HEK293 (cell line): ENCODE results near the gene ATP8B1.
A peak's percentile ranks its signal among the peaks of the same experiment; 100 is the strongest.

Experiments used
- CTCF ChIA-PET: fragments of 350-600 bp; formaldehyde crosslinking; extraction: SDS; loops from one replicate; lab custom pipeline; 2021; ENCODE audit warnings: antibody characterized with exemption; lab: Yijun Ruan, JAX
- POLR2A ChIA-PET: fragments of 300-600 bp; formaldehyde crosslinking; extraction: SDS; loops from one replicate; lab custom pipeline; 2020; ENCODE audit warnings: antibody characterized with exemption, inconsistent platforms; lab: Yijun Ruan, JAX
- H3K27ac ChIP-seq: fragments of 200-500 bp; sonication (Bioruptor generic); 2 replicates; pipeline ENCODE4 v1.5.1; 2014; ENCODE audit warnings: low read depth, low read length, control low read depth, inconsistent platforms; ENCODE audit errors: extremely low read depth
- H3K36me3 ChIP-seq, 2 experiments: fragments of 200-500 bp in 1 of 2; sonication (Bioruptor generic) in 1 of 2; 1 replicate in 1 of 2; 2 replicates in 1 of 2; pipeline ENCODE4 v1.5.1; 2014 to 2017; ENCODE audit warnings: inconsistent platforms in 2 of 2, low read length in 2 of 2; ENCODE audit not compliant: control insufficient read depth in 2 of 2, insufficient read depth in 1 of 2
- H3K4me1 ChIP-seq: fragments of 200-500 bp; sonication (Bioruptor generic); 2 replicates; pipeline ENCODE4 v1.5.1; 2014; ENCODE audit warnings: mild to moderate bottlenecking, low read length, inconsistent platforms; ENCODE audit not compliant: control insufficient read depth, insufficient read depth
- H3K4me3 ChIP-seq: 2 replicates; pipeline ENCODE4 v1.5.1; 2011; ENCODE audit warnings: low read depth, mild to moderate bottlenecking, control low read depth, low read length, moderate library complexity
- H3K9me3 ChIP-seq: fragments of 200-500 bp; sonication (Bioruptor generic); 2 replicates; pipeline ENCODE4 v1.5.1; 2014; ENCODE audit warnings: low read depth, low read length, inconsistent platforms; ENCODE audit not compliant: control insufficient read depth, insufficient read depth
- TSHZ1 ChIP-seq: fragments of 450-650 bp; formaldehyde crosslinking; IDR thresholded peaks from 2 replicates; pipeline ENCODE4 v1.5.1; 2016; ENCODE audit warnings: missing biosample characterization, missing genetic modification characterization, borderline replicate concordance
- ZBTB26 ChIP-seq: fragments of 450-650 bp; formaldehyde crosslinking; optimal IDR thresholded peaks from 2 replicates; pipeline ENCODE3; 2016; ENCODE audit warnings: missing biosample characterization, mild to moderate bottlenecking, missing genetic modification characterization
- ZEB2 ChIP-seq: fragments of 450-650 bp; formaldehyde crosslinking; IDR thresholded peaks from 2 replicates; pipeline ENCODE4 v1.5.1; 2016; ENCODE audit warnings: missing biosample characterization, missing genetic modification characterization
- ZFP69B ChIP-seq: fragments of 450-650 bp; formaldehyde crosslinking; IDR thresholded peaks from 2 replicates; pipeline ENCODE4 v1.5.1; 2016; ENCODE audit warnings: missing biosample characterization, missing genetic modification characterization
- ZNF174 ChIP-seq: fragments of 450-650 bp; formaldehyde crosslinking; IDR thresholded peaks from 2 replicates; pipeline ENCODE4 v1.5.0; 2017; ENCODE audit warnings: missing biosample characterization, mild to moderate bottlenecking, missing genetic modification characterization
- ZNF280D ChIP-seq: fragments of 450-650 bp; formaldehyde crosslinking; IDR thresholded peaks from 2 replicates; pipeline ENCODE4 v1.5.1; 2016; ENCODE audit warnings: missing biosample characterization, missing genetic modification characterization
- ZNF302 ChIP-seq: fragments of 450-650 bp; formaldehyde crosslinking; IDR thresholded peaks from 2 replicates; pipeline ENCODE4 v1.5.1; 2016; ENCODE audit warnings: missing biosample characterization, missing genetic modification characterization, low read depth
- ZNF311 ChIP-seq: fragments of 450-650 bp; formaldehyde crosslinking; IDR thresholded peaks from 2 replicates; pipeline ENCODE4 v1.5.1; 2017; ENCODE audit warnings: missing biosample characterization, missing genetic modification characterization, borderline replicate concordance
- ZNF324 ChIP-seq: fragments of 450-650 bp; formaldehyde crosslinking; IDR thresholded peaks from 2 replicates; pipeline ENCODE4 v1.5.1; 2016; ENCODE audit warnings: missing biosample characterization, missing genetic modification characterization
- ZNF394 ChIP-seq: fragments of 450-650 bp; formaldehyde crosslinking; IDR thresholded peaks from 2 replicates; pipeline ENCODE4 v1.5.1; 2016; ENCODE audit warnings: missing biosample characterization, missing genetic modification characterization, mild to moderate bottlenecking, moderate library complexity, borderline replicate concordance
- ZNF510 ChIP-seq: fragments of 450-650 bp; formaldehyde crosslinking; IDR thresholded peaks from 2 replicates; pipeline ENCODE4 v1.5.1; 2018; ENCODE audit warnings: mild to moderate bottlenecking, missing genetic modification characterization, missing biosample characterization; ENCODE audit not compliant: insufficient replicate concordance
- ZNF558 ChIP-seq: fragments of 450-650 bp; formaldehyde crosslinking; IDR thresholded peaks from 2 replicates; pipeline ENCODE4 v1.5.1; 2016; ENCODE audit warnings: missing biosample characterization, missing genetic modification characterization
- ZNF791 ChIP-seq: fragments of 450-650 bp; formaldehyde crosslinking; IDR thresholded peaks from 2 replicates; pipeline ENCODE4 v1.5.1; 2016; ENCODE audit warnings: missing biosample characterization, missing genetic modification characterization
- TF ChIP-seq, protein P1 (sequence below): fragments of 450-650 bp; formaldehyde crosslinking; IDR thresholded peaks from 2 replicates; pipeline ENCODE4 v1.5.1; 2016; ENCODE audit warnings: missing biosample characterization, missing genetic modification characterization
- TF ChIP-seq, protein P2 (sequence below): fragments of 450-650 bp; formaldehyde crosslinking; IDR thresholded peaks from 2 replicates; pipeline ENCODE4 v1.5.1; 2016; ENCODE audit warnings: missing biosample characterization, missing genetic modification characterization
- TF ChIP-seq, protein P3 (sequence below): fragments of 450-650 bp; formaldehyde crosslinking; IDR thresholded peaks from 2 replicates; pipeline ENCODE4 v1.5.1; 2017; ENCODE audit warnings: missing biosample characterization, mild to moderate bottlenecking, missing genetic modification characterization, moderate library complexity
- TF ChIP-seq, protein P4 (sequence below): fragments of 450-650 bp; formaldehyde crosslinking; IDR thresholded peaks from 2 replicates; pipeline ENCODE4 v1.5.1; 2016; ENCODE audit warnings: missing biosample characterization, missing genetic modification characterization

The ATP8B1 gene

DNA sequence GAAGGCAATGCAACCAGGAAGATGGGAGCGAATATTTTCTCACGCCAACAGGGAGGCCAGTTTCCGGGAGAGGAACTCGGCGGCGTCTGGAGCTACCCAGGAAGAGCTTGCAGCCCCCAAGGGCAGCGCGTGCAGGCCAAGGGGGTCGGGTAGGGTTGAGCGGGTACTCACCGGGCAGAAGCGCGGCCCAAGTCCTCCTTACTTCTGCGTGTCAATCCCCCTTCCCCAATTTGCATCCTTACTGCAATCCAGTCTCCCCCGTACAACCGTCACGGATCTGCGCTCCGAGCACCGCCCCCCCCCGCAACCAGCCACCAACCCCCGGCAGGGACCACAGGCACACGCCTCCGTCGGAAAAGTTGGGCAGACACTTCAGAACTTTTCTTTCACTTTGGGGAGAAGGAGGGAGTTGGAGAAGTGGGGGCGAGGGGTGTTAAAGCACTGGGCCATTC is 1.3 kb downstream of the ATP8B1 start:
- ChIA-PET CTCF (interaction anchor here (0.6 to 0.7 kb wide), 2 partner anchors 10 to 30 kb away, joined by 3 read pairs; no protein-coding TSS in a partner anchor), POLR2A (no interaction called here)
- TF ChIP-seq ZNF174 (tag by site-specific recombination), result no peak
- TF ChIP-seq, protein P1, sequence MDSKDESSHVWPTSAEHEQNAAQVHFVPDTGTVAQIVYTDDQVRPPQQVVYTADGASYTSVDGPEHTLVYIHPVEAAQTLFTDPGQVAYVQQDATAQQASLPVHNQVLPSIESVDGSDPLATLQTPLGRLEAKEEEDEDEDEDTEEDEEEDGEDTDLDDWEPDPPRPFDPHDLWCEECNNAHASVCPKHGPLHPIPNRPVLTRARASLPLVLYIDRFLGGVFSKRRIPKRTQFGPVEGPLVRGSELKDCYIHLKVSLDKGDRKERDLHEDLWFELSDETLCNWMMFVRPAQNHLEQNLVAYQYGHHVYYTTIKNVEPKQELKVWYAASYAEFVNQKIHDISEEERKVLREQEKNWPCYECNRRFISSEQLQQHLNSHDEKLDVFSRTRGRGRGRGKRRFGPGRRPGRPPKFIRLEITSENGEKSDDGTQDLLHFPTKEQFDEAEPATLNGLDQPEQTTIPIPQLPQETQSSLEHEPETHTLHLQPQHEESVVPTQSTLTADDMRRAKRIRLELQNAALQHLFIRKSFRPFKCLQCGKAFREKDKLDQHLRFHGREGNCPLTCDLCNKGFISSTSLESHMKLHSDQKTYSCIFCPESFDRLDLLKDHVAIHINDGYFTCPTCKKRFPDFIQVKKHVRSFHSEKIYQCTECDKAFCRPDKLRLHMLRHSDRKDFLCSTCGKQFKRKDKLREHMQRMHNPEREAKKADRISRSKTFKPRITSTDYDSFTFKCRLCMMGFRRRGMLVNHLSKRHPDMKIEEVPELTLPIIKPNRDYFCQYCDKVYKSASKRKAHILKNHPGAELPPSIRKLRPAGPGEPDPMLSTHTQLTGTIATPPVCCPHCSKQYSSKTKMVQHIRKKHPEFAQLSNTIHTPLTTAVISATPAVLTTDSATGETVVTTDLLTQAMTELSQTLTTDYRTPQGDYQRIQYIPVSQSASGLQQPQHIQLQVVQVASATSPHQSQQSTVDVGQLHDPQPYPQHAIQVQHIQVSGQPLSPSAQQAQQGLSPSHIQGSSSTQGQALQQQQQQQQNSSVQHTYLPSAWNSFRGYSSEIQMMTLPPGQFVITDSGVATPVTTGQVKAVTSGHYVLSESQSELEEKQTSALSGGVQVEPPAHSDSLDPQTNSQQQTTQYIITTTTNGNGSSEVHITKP (tag by site-specific recombination), result peak; percentile 58
- H3K4me3 ChIP-seq, result peak overlapping the region; percentile 61
- no peaks in the 10 kb centered on the region for H3K36me3 ChIP-seq
- no peaks in the 10 kb centered on the region for H3K9me3 ChIP-seq
- H3K4me1 ChIP-seq, result peaks cover 7% of the 10 kb centered on the region
- no peak overlapping the region for H3K27ac ChIP-seq

DNA sequence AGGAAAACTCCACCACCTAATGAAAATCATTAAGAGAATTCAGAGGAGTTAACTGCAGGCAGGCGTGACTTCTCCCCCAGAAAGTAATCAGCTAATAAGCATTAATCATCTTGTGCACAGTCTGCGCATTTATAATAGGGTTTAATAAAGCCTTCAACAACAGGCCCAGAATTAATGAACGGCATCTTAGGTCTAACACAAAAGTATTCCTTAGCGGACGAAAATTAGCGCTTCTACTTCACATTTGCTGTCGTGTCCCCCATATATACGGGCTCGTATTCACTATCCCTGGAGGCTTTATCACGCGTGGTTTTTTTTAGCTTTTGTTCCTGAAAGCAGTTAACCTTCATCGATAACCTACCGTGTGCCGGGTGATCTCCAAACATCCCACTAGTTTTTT is 1.8 kb downstream of the ATP8B1 start:
- peaks cover 9% of the 10 kb centered on the region for H3K4me1 ChIP-seq
- no peak for TF ChIP-seq ZBTB26 (tag by site-specific recombination)
- no peak for TF ChIP-seq ZNF791 (tag by site-specific recombination)
- TF ChIP-seq, protein P2, sequence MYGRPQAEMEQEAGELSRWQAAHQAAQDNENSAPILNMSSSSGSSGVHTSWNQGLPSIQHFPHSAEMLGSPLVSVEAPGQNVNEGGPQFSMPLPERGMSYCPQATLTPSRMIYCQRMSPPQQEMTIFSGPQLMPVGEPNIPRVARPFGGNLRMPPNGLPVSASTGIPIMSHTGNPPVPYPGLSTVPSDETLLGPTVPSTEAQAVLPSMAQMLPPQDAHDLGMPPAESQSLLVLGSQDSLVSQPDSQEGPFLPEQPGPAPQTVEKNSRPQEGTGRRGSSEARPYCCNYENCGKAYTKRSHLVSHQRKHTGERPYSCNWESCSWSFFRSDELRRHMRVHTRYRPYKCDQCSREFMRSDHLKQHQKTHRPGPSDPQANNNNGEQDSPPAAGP, result no peak
- no peak for TF ChIP-seq ZNF558
- no peak for TF ChIP-seq ZNF280D (tag by site-specific recombination)
- TF ChIP-seq ZNF394 (tag by site-specific recombination), result no peak
- TF ChIP-seq, protein P3, sequence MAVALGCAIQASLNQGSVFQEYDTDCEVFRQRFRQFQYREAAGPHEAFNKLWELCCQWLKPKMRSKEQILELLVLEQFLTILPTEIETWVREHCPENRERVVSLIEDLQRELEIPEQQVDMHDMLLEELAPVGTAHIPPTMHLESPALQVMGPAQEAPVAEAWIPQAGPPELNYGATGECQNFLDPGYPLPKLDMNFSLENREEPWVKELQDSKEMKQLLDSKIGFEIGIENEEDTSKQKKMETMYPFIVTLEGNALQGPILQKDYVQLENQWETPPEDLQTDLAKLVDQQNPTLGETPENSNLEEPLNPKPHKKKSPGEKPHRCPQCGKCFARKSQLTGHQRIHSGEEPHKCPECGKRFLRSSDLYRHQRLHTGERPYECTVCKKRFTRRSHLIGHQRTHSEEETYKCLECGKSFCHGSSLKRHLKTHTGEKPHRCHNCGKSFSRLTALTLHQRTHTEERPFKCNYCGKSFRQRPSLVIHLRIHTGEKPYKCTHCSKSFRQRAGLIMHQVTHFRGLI, result no peak
- TF ChIP-seq ZNF311 (tag by site-specific recombination), result no peak
- no peak for TF ChIP-seq TSHZ1
- no peak for TF ChIP-seq ZEB2 (tag by site-specific recombination)
- no peak for TF ChIP-seq ZNF324
- TF ChIP-seq ZNF302 (tag by site-specific recombination), result no peak
- TF ChIP-seq, protein P4, sequence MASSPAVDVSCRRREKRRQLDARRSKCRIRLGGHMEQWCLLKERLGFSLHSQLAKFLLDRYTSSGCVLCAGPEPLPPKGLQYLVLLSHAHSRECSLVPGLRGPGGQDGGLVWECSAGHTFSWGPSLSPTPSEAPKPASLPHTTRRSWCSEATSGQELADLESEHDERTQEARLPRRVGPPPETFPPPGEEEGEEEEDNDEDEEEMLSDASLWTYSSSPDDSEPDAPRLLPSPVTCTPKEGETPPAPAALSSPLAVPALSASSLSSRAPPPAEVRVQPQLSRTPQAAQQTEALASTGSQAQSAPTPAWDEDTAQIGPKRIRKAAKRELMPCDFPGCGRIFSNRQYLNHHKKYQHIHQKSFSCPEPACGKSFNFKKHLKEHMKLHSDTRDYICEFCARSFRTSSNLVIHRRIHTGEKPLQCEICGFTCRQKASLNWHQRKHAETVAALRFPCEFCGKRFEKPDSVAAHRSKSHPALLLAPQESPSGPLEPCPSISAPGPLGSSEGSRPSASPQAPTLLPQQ (tag by site-specific recombination), result no peak
- no peak for TF ChIP-seq ZFP69B (tag by site-specific recombination)
- no peak for TF ChIP-seq ZNF510

More for the DNA sequence above, 1.8 kb downstream of the ATP8B1 start:
- H3K27ac ChIP-seq, result no peak overlapping the region
- ChIA-PET POLR2A (no interaction called here), CTCF (interaction anchor here (0.6 to 0.7 kb wide), 3 partner anchors 10 to 30 kb away, joined by 3 read pairs; no protein-coding TSS in a partner anchor)
- H3K4me3 ChIP-seq, result peak overlapping the region; percentile 61; the same call in 1 of the 2 replicates
- H3K9me3 ChIP-seq, result no peaks in the 10 kb centered on the region
- no peaks in the 10 kb centered on the region for H3K36me3 ChIP-seq
